Measurements from ENCODE around the gene DDX39A. TPM values are rescaled to one million over a fixed set of nuclear protein-coding genes. Genes with fewer than 3 reads are reported as not detected.
"Not testable (repeated sequence)": the region's sequence is repeated elsewhere in the genome, so short reads cannot be mapped to it uniquely, and the experiment has no call there.

DDX39A gene
- total RNA-seq, 2 experiments from 2014 or later: 232 to 269 TPM

DNA sequence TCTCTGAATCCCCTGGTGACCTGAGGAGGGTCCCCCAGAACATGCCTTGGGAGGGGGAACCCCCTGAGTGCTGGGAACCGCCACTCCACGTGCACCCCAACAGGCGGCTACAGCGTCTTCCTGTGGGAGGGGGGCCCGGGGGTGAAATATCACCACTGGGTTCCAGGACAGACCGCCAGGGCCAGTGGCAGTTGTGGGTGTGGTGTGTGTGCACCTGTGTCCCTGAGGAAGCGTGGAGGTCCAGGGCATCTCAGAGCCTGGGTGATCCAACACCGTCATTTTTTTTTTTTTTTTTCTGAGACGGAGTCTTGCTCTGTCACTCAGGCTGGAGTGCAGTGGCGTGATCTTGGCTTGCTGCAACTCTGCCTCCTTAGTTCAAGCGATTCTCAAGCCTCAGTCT, 33.6 kb downstream of the DDX39A start:
- Mint-ChIP-seq H3K27me3 (no peaks in the 10 kb centered on the region), H3K36me3 (ENCODE audit: low read depth) (peaks cover 42% of the 10 kb centered on the region), H3K4me1 (peaks cover 30% of the 10 kb centered on the region), H3K27ac (peak overlapping the region; percentile 98), H3K9me3 (no peaks in the 10 kb centered on the region), H3K4me3 (peak overlapping the region; percentile 99)
- DNase-seq: no peak
- ChIA-PET POLR2A (no interaction called here), CTCF (interaction anchor here (2.3 to 6.7 kb wide), 2 partner anchors 20 to 249 kb away, joined by 5 to 74 read pairs; partner anchors contain the start of gene ASF1B)

DNA sequence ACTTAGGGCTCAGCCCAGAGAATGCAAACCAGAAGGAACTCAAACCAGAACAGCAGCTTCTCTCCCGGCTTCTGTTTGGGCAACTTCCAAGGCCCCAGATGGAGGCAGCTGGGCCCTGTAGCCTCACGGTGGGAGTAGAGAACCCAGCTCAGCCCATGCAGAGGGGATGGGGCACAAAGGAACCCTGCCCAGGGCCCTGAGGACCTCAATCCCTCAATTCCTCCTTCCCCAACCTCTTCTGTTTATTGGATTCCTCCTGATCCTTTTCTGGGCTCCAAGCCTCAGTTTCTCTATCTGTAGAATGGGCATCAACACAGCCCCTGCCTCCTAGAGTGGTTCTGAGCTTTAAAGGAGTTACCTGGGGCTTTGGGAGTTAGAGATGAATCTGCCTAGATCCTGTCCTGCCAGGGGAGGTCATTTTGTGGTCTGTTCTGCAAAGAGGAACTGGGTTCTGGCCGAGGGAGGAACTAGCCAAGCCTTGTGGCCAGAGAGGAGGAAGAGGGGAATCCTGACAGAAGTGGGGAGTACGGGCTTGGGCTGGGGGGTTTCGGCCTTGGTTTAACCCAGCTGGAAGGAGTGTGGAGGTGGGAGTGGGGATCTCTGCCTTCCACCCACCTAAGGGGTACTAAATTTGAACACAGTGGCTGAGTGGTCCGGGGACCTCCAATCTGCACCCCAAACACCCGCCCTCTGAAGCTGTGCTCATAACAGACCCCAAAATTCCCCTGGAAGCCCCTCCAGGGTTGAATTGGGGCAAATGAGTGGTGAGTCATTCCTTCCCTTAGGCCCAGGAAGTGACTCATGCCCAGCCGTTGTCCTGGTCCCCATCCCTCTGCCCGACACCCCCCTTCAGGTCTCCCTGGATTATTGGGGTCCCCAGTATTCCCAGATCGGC, 35.2 kb downstream of the DDX39A start:
- peak overlapping the region; percentile 98 for H3K27ac Mint-ChIP-seq
- ChIA-PET POLR2A (interaction anchor here (0.8 to 1.8 kb wide), 2 partner anchors 13 to 22 kb away, joined by 3 to 6 read pairs; no protein-coding TSS in a partner anchor), CTCF (interaction anchor here (0.6 to 6.7 kb wide), 10 partner anchors 9 to 247 kb away, joined by 3 to 74 read pairs (median 4); partner anchors contain the start of genes ASF1B and DDX39A)
- no peaks in the 10 kb centered on the region for H3K9me3 Mint-ChIP-seq
- H3K36me3 Mint-ChIP-seq (ENCODE audit: low read depth): peaks cover 34% of the 10 kb centered on the region
- H3K4me3 Mint-ChIP-seq: peak overlapping the region; percentile 99
- no peaks in the 10 kb centered on the region for H3K27me3 Mint-ChIP-seq
- DNase-seq: peak; percentile 57
- H3K4me1 Mint-ChIP-seq: peaks cover 44% of the 10 kb centered on the region

DNA sequence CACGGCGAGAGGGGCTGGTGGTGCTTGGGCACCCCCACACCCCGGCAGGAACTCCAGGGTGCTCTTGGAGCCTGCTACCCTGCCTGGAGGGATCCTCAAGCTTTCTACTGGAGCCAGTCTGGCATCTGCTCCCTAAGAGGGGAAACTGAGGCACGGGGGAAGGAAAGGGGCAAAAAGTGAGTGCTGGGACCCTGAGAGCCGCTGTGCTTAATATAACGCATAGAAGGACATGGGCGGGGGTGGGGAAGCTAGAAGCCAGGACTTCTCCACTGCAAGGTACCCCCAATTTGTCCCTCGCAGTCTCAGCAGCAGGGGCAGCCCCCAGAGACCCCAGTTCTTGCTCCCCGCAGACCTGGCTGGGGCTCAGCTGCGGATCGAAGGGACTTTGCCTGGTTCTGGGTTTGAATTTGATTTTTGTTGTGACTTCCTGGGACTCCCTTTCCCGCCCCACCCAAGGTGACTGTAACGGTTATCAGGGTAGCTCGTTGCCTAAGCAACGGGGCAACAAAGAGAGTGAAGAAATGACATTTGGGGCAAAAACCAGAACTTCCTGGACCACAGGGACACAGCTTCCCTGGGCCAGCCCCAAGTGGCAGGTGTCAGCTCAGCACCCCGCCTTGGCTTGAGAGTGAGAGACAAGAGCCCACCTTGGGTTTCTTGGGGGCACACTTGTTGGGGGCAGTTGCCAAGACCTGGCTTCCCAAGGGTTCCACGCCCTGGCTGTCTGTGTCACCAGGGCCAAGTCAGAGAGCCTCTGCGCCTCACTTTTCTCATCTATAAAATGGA, 37.3 kb downstream of the DDX39A start:
- H3K27me3 Mint-ChIP-seq: no peaks in the 10 kb centered on the region
- no peaks in the 10 kb centered on the region for H3K9me3 Mint-ChIP-seq
- POLR2A ChIA-PET: interaction anchor here (1.4 to 2.1 kb wide), 3 partner anchors 11 to 395 kb away, joined by 6 to 11 read pairs (median 6); no protein-coding TSS in a partner anchor
- DNase-seq: peak; percentile 93
- H3K27ac Mint-ChIP-seq: peak overlapping the region; percentile 98
- CTCF ChIA-PET: interaction anchor here (0.5 to 6.7 kb wide), 13 partner anchors 11 to 467 kb away, joined by 3 to 74 read pairs (median 4); partner anchors contain the start of gene ASF1B
- peaks cover 45% of the 10 kb centered on the region for H3K4me1 Mint-ChIP-seq
- peaks cover 28% of the 10 kb centered on the region for H3K36me3 Mint-ChIP-seq (ENCODE audit: low read depth)
- H3K4me3 Mint-ChIP-seq: peak overlapping the region; percentile 99

DNA sequence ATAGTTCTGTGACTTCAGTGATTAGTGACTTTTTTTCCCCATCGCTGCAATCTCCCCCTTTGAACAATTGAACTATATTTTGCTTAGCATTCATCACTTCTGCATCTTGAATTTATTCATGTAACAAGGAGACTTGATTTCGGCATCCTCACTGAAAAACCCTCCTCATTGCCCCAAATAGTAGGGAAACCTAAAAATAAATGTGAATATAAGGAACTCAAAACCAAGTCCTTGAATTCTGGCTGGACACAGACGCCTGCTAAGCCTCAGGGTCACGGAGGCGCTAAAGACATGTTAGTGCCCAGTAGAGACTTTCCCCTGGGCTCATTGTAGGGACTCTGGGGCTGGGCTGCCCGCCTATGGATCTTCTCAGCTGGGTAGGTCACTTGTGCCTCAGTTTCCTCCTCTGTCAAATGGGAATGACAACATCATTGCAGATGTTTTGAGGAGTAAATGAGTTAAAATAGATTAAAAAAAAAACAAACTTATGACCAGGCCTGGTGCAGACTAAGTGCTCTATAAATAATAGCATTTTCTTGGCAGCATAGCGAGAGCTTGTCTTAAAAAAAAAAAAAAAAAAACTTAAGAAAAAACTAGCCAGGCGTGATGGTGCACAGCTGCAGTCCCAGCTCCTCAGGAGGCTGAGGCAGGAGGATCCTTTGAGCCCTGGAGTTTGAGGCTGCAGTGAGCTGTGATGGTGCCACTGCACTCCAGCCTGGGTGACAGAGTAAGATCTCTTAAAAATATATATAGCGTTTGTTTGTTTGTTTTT, 39.7 kb downstream of the DDX39A start:
- DNase-seq: no peak
- no peaks in the 10 kb centered on the region for H3K9me3 Mint-ChIP-seq
- peaks cover 49% of the 10 kb centered on the region for H3K4me1 Mint-ChIP-seq
- CTCF ChIA-PET: interaction anchor here (0.5 to 6.7 kb wide), 7 partner anchors 14 to 243 kb away, joined by 3 to 74 read pairs (median 4); partner anchors contain the start of gene ASF1B
- H3K36me3 Mint-ChIP-seq (ENCODE audit: low read depth): peaks cover 19% of the 10 kb centered on the region
- no peak overlapping the region for H3K4me3 Mint-ChIP-seq
- no peaks in the 10 kb centered on the region for H3K27me3 Mint-ChIP-seq
- H3K27ac Mint-ChIP-seq: peak overlapping the region; percentile 98
- POLR2A ChIA-PET: no interaction called here

- Mint-ChIP-seq H3K27me3 (no peaks in the 10 kb centered on the region), H3K4me1 (peaks cover 48% of the 10 kb centered on the region), H3K27ac (peak overlapping the region; percentile 98), H3K36me3 (ENCODE audit: low read depth) (peaks cover 14% of the 10 kb centered on the region), H3K4me3 (no peak overlapping the region), H3K9me3 (no peaks in the 10 kb centered on the region)
- CTCF ChIA-PET: interaction anchor here (0.7 to 6.7 kb wide), 5 partner anchors 13 to 242 kb away, joined by 3 to 74 read pairs (median 4); partner anchors contain the start of gene ASF1B
- POLR2A ChIA-PET: no interaction called here
- DNase-seq: no peak
Measured at GRCh38 chr19:14378890-14379289, 40.3 kb downstream of the DDX39A start.

DNA sequence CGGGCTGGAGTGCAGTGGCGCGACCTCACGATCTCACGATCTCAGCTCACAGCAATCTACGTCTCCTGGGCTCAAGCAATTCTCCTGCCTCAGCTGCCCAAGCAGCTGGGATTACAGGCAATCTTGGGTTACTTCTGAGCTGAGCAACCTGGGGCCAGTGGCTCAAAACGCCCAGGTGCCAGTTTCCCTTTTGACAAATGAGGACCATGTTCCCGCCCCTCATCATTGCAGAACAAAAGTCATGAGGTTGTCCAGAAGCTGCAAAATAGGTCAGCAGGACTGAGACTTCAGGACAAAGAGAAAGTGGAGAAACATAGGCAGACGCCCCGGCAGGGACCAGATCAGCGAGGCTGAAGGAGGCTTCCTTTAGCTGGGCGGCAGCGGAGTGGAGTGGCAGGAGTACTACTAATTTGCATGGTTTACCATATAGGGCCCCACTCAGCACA, 41.2 kb downstream of the DDX39A start:
- no peak for DNase-seq
- Mint-ChIP-seq H3K36me3 (ENCODE audit: low read depth) (peaks cover 9% of the 10 kb centered on the region), H3K4me1 (peaks cover 54% of the 10 kb centered on the region), H3K9me3 (no peaks in the 10 kb centered on the region), H3K27ac (peak overlapping the region; percentile 34), H3K27me3 (no peaks in the 10 kb centered on the region), H3K4me3 (no peak overlapping the region)
- ChIA-PET POLR2A (no interaction called here), CTCF (interaction anchor here (1.2 kb wide), 1 partner anchor 22 kb away, joined by 3 read pairs; no protein-coding TSS in a partner anchor)

DNA sequence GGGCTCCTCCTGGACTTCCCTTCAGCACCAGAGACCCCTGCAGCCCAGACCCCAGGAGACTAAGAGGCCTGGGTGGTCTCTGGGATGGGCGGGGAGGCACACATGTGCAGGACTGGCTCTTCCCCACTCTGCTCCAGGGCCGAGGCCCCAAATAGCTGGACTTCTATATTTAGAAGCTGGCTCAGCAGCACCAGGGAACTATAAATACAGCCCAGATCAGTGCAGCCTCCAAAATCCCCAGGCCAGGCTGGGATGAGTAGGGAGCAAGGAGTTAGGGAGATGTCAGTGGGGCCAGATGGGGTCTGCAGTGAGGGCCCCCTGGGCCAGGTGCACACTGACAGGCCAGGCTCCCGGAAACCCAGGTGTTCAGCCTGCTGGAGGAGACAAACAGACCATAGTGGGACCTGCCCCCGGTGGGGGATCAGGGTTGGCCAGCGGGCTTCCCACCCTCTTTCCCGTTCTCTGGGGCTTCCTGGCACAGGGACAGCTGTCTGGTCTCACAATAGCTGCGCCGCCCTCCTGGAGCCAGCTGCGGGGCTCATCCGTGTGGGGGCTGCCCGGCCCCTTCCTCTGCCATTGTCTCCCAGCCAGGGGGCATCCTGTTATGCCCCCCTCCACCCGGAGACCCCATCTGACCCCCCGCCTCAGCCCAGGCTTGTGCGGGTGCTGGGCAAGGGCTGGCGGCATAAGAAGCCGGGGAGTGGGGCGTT, 43.4 kb downstream of the DDX39A start:
- Mint-ChIP-seq H3K4me3 (peak overlapping the region; percentile 58), H3K27ac (peak overlapping the region; percentile 97), H3K36me3 (ENCODE audit: low read depth) (no peaks in the 10 kb centered on the region), H3K4me1 (peaks cover 70% of the 10 kb centered on the region), H3K9me3 (no peaks in the 10 kb centered on the region), H3K27me3 (no peaks in the 10 kb centered on the region)
- ChIA-PET POLR2A (interaction anchor here (1.0 kb wide), 1 partner anchor 10 kb away, joined by 3 read pairs; no protein-coding TSS in a partner anchor), CTCF (interaction anchor here (1.4 to 2.0 kb wide), 4 partner anchors 8 to 239 kb away, joined by 5 to 6 read pairs (median 6); partner anchors contain the start of gene ASF1B)
- DNase-seq: no peak

DNA sequence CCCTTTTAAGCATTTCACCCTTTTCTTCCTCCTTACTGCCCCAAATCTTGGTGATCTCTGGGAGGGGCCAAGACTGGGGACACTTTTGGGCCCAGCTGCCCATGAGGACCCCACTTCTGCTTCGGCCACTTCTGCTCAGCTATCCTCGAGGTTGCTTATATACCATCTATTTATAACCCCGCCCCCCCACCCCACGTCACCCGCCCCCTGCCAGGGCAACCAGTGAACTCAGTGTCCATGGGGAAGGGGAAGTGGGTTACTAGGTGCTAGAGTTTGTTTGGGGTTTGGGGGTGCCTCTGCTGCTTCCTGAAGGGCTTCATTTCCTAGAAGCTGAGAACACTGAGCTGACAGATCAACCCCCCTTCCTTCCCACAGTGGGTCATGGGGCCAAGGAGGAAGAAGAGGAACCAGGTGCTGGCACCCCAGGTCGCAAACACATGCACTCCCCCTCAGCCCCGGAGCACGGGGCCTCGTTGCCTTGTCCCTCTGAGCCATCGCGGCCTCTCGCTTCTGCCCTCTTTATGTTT, 44.0 kb downstream of the DDX39A start:
- CTCF ChIA-PET: interaction anchor here (1.4 to 2.0 kb wide), 4 partner anchors 9 to 239 kb away, joined by 5 to 6 read pairs (median 6); partner anchors contain the start of gene ASF1B
- Mint-ChIP-seq H3K9me3 (no peaks in the 10 kb centered on the region), H3K4me3 (peak overlapping the region; percentile 58), H3K36me3 (ENCODE audit: low read depth) (no peaks in the 10 kb centered on the region), H3K27me3 (no peaks in the 10 kb centered on the region), H3K27ac (peak overlapping the region; percentile 97), H3K4me1 (peaks cover 70% of the 10 kb centered on the region)
- POLR2A ChIA-PET: interaction anchor here (0.6 to 1.0 kb wide), 2 partner anchors 9 to 535 kb away, joined by 3 to 4 read pairs; no protein-coding TSS in a partner anchor
- peak; percentile 89 for DNase-seq

DNA sequence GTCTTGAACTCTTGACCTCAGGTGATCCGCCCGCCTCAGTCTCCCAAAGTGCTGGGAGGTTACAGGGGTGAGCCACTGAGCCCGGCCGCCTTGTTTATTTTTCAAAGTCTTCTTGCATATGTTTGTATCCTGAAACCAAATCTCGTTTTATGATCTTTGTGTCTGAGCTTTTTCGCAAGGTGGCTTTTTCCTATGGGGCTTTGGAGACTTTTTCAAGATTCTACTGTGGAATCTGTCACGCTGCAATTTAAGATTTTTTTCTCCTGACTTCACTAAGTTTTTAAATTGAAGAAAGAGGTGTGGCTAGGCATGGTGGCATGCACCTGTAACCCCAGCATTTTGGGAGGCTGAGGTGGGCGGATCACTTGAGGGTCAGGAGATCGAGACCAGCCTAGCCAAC, 44.8 kb downstream of the DDX39A start:
- POLR2A ChIA-PET, H3K27me3 Mint-ChIP-seq: not testable (repeated sequence)

GRCh38 chr19:14372384-14373077, 46.6 kb downstream of the DDX39A start:
- H3K9me3 Mint-ChIP-seq; H3K27me3 Mint-ChIP-seq; CTCF ChIA-PET; POLR2A ChIA-PET; H3K36me3 Mint-ChIP-seq (ENCODE audit: low read depth); DNase-seq: not testable (repeated sequence)
- peaks cover 73% of the 10 kb centered on the region for H3K4me1 Mint-ChIP-seq
- peak overlapping the region; percentile 99 for H3K27ac Mint-ChIP-seq
- peak overlapping the region; percentile 52 for H3K4me3 Mint-ChIP-seq

More for the DNA sequence above, 44.8 kb downstream of the DDX39A start:
- not testable (repeated sequence) for H3K36me3 Mint-ChIP-seq (ENCODE audit: low read depth); H3K9me3 Mint-ChIP-seq; DNase-seq; H3K4me3 Mint-ChIP-seq
- H3K27ac Mint-ChIP-seq: peak overlapping the region; percentile 97
- CTCF ChIA-PET: interaction anchor here (0.7 to 2.0 kb wide), 5 partner anchors 8 to 31 kb away, joined by 3 to 6 read pairs (median 5); no protein-coding TSS in a partner anchor
- H3K4me1 Mint-ChIP-seq: peaks cover 72% of the 10 kb centered on the region
